Vagina (tissue), 2 donors: ENCODE data around the gene DPH7. TPM values are rescaled to one million over a fixed set of nuclear protein-coding genes. Genes with fewer than 3 reads are reported as not detected.
A peak's percentile ranks its signal among the peaks of the same experiment; 100 is the strongest.

Source experiments
- DNase-seq, 2 donors: peaks; one replicate each; pipeline ENCODE4 v3.0.0-alpha.2; 2017; ENCODE audit errors: extremely low spot score in 2 of 2
- H3K27ac ChIP-seq: fragments of 200-600 bp; sonication (generic); one replicate; pipeline ENCODE4 v1.5.1; 2019
- H3K27me3 ChIP-seq: fragments of 200-600 bp; sonication (generic); one replicate; pipeline ENCODE4 v1.5.1; 2019
- H3K36me3 ChIP-seq, 2 donors: fragments of 200-600 bp; sonication (generic); one replicate each; pipeline ENCODE4 v1.5.1; 2017 to 2019
- H3K4me1 ChIP-seq: fragments of 200-600 bp; sonication (generic); one replicate; pipeline ENCODE4 v1.5.1; 2019
- H3K4me3 ChIP-seq, 2 donors: fragments of 200-600 bp; sonication (generic); 1 replicate in 1 of 2; 2 replicates in 1 of 2; pipeline ENCODE4 v1.5.1; 2016 to 2019
- H3K9me3 ChIP-seq: fragments of 200-600 bp; sonication (generic); one replicate; pipeline ENCODE4 v1.5.1; 2019
- POLR2A ChIP-seq, 2 donors: fragments of 450-650 bp; IDR thresholded peaks; one replicate each; pipeline ENCODE4 v1.6.1; 2017; ENCODE audit warnings: antibody characterized with exemption in 2 of 2, mild to moderate bottlenecking in 2 of 2, moderate library complexity in 2 of 2
- POLR2AphosphoS5 ChIP-seq, 2 donors: sonication (generic); formaldehyde crosslinking; IDR thresholded peaks; one replicate each; pipeline ENCODE4 v1.9.0; 2017; ENCODE audit warnings: antibody characterized with exemption in 2 of 2, mild to moderate bottlenecking in 2 of 2, low read depth in 1 of 2; ENCODE audit not compliant: insufficient read depth in 1 of 2
- intact Hi-C: fragments of 100-400 bp; cut with DNase I; formaldehyde crosslinking; loops from one replicate; pipeline ENCODE4 v1.15.1; 2023
- total RNA-seq: library from RNA; depleted of rRNA; stranded (reverse); fragments of >200 nt; gene quantifications from one replicate; pipeline ENCODE4 v1.2.3, GENCODE V29; 2016
- TF ChIP-seq, protein P1 (sequence below), 3 experiments: fragments of 450-650 bp in 2 of 3; fragments of 200-600 bp in 1 of 3; sonication (generic) in 1 of 3; IDR thresholded peaks; one replicate each; pipeline ENCODE4 v1.5.1; 2017 to 2019; ENCODE audit warnings: antibody characterized with exemption in 3 of 3, mild to moderate bottlenecking in 2 of 3, moderate library complexity in 2 of 3

The DPH7 gene
- total RNA-seq, 1 donor from 2014 or later = 32.9 TPM

DNA sequence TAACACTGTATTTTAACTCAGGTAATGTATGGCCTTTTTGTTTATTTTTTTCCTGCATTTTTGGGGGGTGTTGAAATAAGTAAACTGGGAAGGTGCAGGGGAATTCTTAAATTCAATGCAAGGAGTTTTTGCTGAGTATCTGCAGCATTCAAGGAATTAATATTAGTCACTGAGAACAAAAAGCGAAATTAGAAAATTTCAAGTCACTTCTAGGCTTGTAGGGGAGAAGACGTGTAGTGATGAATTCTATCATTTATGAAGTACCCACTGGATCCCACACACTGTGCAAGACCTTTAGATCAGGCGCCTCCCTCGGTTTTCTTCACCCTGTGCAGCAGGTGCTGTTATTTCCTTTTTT is 41.3 kb upstream of the DPH7 start:
- H3K27ac ChIP-seq = peak overlapping the region; percentile 76
- peak overlapping the region; percentile 77 to 92 for H3K4me3 ChIP-seq
- H3K27me3 ChIP-seq = no peaks in the 10 kb centered on the region
- intact Hi-C loops = loop anchor here (1.0 kb wide), 1 partner anchor 30 kb away; the partner anchor contains the start of gene ZMYND19
- no peaks in the 10 kb centered on the region for H3K9me3 ChIP-seq
- TF ChIP-seq POLR2A (IDR thresholded peaks at IDR 0.05) = no peak
- TF ChIP-seq, protein P1, sequence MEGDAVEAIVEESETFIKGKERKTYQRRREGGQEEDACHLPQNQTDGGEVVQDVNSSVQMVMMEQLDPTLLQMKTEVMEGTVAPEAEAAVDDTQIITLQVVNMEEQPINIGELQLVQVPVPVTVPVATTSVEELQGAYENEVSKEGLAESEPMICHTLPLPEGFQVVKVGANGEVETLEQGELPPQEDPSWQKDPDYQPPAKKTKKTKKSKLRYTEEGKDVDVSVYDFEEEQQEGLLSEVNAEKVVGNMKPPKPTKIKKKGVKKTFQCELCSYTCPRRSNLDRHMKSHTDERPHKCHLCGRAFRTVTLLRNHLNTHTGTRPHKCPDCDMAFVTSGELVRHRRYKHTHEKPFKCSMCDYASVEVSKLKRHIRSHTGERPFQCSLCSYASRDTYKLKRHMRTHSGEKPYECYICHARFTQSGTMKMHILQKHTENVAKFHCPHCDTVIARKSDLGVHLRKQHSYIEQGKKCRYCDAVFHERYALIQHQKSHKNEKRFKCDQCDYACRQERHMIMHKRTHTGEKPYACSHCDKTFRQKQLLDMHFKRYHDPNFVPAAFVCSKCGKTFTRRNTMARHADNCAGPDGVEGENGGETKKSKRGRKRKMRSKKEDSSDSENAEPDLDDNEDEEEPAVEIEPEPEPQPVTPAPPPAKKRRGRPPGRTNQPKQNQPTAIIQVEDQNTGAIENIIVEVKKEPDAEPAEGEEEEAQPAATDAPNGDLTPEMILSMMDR (IDR thresholded peaks at IDR 0.05) = no peak
- no peak for TF ChIP-seq POLR2AphosphoS5 (IDR thresholded peaks at IDR 0.05; ENCODE audit: insufficient read depth in 1 of 2, low read depth in 1 of 2)
- no peak for DNase-seq
- peaks cover 61% of the 10 kb centered on the region for H3K4me1 ChIP-seq
- peaks cover 0 to 11% of the 10 kb centered on the region in 2 donors for H3K36me3 ChIP-seq

DNA sequence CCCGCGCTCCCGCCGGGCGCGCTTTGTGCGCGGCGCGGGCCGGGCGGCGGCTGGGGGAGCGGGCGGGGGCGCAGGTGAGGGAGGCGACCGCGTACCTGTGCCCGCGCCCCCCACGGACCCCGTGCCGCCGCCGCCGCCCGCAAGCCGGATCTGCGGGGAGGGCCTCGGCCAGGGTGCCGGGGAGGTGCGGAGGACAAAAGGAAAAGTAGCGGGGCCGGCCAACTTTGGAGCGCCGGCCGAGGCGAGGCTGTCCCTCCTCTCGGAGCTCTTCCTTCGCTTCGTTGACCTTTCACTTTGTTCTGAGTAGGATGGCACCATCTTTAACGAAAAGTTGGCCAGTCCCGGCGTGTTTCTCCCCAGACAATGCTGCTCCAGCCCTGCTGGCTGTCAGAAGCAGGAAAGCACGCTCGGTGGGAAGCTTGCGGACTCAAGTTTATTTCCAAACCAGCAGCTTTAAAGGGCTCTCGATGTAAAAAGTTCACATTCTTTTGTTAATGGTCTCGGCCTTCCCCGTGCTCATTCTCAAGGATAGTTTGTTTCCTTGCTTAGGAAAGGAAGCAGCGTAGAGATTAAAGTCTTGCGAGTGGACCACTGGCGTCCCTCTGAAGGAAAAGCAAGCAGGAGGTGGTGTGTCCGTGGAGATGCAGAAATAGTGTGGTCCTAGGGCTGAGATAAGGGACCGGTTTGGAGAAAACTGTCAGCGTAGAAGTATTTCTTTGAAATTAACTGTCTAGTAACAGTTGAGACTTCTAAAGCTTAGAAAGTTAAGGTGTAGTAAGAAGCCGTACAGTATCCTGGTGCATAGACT is 40.7 kb upstream of the DPH7 start:
- H3K9me3 ChIP-seq = no peaks in the 10 kb centered on the region
- peak overlapping the region; percentile 77 to 92 for H3K4me3 ChIP-seq
- DNase-seq = no peak
- intact Hi-C loops = loop anchor here (1.0 kb wide), 1 partner anchor 29 kb away; the partner anchor contains the start of gene ZMYND19
- H3K27ac ChIP-seq = peak overlapping the region; percentile 76
- H3K4me1 ChIP-seq = peaks cover 61% of the 10 kb centered on the region
- H3K27me3 ChIP-seq = no peaks in the 10 kb centered on the region
- peaks cover 0 to 15% of the 10 kb centered on the region in 2 donors for H3K36me3 ChIP-seq
- TF ChIP-seq POLR2A (IDR thresholded peaks at IDR 0.05) (no peak), POLR2AphosphoS5 (IDR thresholded peaks at IDR 0.05; ENCODE audit: insufficient read depth in 1 of 2, low read depth in 1 of 2) (peak in 1 of 2 donors; percentile 17)

DNA sequence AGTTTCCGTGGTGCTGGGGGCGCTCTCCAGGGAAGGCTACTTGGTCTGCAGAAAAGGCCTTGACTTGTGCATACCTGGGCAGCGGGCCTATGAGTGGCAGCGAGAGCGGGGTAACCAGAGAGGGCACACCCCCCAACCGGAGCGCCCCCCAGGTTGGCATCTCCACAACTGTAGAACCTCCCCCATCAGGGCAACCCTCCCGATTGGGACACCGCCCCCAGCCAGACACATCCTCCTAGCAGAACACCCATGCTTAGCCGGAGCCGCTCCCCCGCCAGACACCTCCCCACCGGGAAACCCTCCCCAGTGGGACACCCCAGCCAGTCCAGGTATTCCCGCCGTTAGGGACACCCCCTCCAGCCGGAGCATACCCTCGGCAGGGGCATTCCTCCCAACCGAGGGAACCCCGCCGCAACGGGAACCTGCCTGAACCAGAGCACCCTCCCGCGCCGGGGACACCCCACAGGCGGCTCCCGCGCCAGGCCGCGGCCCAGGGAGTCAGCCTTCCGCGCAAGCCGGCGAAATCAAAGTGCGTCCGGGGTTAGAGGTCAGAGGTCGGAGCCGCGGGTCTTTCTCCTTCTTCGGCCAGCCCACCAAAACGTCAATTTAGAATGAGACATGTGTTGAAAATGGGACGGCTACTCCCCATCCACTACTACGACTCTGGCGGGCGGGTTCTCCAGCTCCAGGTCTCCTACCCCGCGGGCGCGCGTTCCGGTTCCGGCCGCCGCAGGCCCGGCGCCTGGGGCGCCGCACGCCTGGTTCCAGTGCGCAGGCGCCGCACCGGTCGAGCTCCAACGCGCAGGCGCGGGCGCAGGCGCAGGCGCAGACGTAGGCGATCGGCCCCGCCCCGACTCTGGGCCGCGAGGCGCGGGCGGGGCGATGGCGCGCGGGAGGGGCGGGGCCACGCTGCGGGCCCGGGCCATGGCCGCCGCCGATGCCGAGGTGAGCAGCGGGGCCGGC is 39.7 kb upstream of the DPH7 start, which contains the start of gene EHMT1:
Gene EHMT1 (plus strand): TSS at position 901 of the 963 bp plus-strand sequence. CDS start 24 bp downstream, at position 925.
- Histone ChIP-seq H3K9me3 (no peaks in the 10 kb centered on the region), H3K36me3 (peaks cover 0 to 24% of the 10 kb centered on the region in 2 donors), H3K27ac (peak within 1 kb of the TSS; percentile 82), H3K4me3 (peak within 1 kb of the TSS; percentile 92 to 96), H3K27me3 (no peaks in the 10 kb centered on the region), H3K4me1 (peaks cover 66% of the 10 kb centered on the region)
- intact Hi-C loops = no loop called here
- peak in 1 of 2 donors; percentile 89 for DNase-seq
- TF ChIP-seq, protein P1 (IDR thresholded peaks at IDR 0.05) = no peak
- TF ChIP-seq POLR2AphosphoS5 (IDR thresholded peaks at IDR 0.05; ENCODE audit: insufficient read depth in 1 of 2, low read depth in 1 of 2) (peak in 1 of 2 donors; percentile 73), POLR2A (IDR thresholded peaks at IDR 0.05) (peak in 1 of 2 donors; percentile 47)

DNA sequence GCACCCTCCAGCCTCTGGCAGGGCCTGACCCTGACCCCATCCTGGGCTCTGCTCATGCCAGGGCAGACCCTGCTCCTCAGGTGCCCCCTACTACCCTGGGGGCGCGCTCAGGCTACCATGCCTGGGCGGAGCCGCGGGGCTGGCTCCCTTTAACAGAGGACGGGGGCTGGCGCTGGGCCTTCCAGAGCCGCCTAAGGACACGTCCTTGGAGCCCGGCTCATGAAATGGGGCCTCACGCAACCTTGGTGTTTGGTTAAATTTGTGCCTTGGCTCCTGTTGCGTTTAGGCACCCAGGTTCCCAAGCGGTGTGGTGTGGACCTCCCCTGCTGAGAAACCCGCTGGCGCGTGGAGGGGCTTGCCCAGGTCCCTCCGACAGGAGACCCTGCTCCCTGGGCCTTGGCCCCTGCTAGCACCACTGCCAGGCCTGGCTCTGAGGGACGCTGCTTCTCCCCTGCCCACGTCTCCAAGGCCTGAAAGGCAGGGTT is 36.7 kb upstream of the DPH7 start:
- Histone ChIP-seq H3K4me1 (peaks cover 67% of the 10 kb centered on the region), H3K9me3 (no peaks in the 10 kb centered on the region), H3K27me3 (no peaks in the 10 kb centered on the region), H3K27ac (no peak overlapping the region), H3K36me3 (peaks cover 0 to 24% of the 10 kb centered on the region in 2 donors), H3K4me3 (no peak overlapping the region)
- TF ChIP-seq POLR2A (IDR thresholded peaks at IDR 0.05) (no peak), POLR2AphosphoS5 (IDR thresholded peaks at IDR 0.05; ENCODE audit: insufficient read depth in 1 of 2, low read depth in 1 of 2) (no peak)
- TF ChIP-seq, protein P1 (IDR thresholded peaks at IDR 0.05) = no peak
- intact Hi-C loops = no loop called here
- no peak for DNase-seq
